ENCODE results near the gene SDK1.
"Not testable (repeated sequence)": the region's sequence is repeated elsewhere in the genome, so short reads cannot be mapped to it uniquely, and the experiment has no call there.

Gene SDK1

DNA sequence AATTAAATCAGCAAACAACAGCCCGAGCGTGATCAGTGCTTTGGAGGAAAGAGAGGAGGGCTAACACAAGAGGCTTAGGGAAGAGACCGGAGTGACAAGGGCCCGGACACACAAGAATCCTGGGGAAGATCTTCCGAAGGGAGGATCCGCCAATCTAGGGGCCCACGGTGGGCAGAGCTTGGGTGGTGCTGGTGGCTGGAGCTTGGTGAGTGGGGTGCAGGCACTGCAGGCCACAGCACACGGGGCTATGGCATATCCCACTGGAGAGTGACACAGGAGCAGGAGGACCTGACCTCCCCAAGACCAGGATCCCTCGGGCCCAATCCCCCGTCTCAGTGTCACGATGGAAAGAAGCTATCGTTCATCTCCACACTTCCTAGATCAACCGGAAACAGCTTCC, 909.8 kb downstream of the SDK1 start:
- ATAC-seq (no peak), DNase-seq (ENCODE audit: low spot score in 2 of 2) (no peak)
- no peaks in the 10 kb centered on the region for H3K9me3 Mint-ChIP-seq
- H3K4me1 Mint-ChIP-seq = no peaks in the 10 kb centered on the region
- H3K4me3 Mint-ChIP-seq = no peak overlapping the region
- H3K36me3 Mint-ChIP-seq = no peaks in the 10 kb centered on the region
- H3K27ac Mint-ChIP-seq = no peak overlapping the region

DNA sequence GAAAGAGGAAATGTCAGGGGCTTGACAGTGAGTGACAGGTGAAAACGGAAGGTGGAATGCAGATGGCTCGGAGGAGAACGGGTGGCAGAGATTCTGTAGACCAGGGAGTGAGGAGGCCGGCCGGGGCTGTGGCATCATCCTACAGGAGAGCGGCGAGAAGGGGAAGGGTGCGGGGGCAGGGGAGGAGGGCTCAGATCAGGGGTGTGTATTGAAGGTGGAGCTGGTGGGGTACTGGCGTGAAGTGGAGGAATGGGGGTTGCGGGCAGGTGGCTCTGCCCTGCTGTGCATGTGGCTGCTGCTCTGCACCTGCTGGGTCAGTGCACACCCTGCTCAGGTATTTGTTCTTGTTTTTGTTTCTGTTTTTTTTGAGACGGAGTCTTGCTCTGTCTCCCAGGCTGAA, 910.2 kb downstream of the SDK1 start:
- no peak overlapping the region for H3K4me3 Mint-ChIP-seq
- no peaks in the 10 kb centered on the region for H3K36me3 Mint-ChIP-seq
- ATAC-seq (no peak), DNase-seq (ENCODE audit: low spot score in 2 of 2) (no peak)
- H3K9me3 Mint-ChIP-seq = no peaks in the 10 kb centered on the region
- H3K27ac Mint-ChIP-seq = no peak overlapping the region
- no peaks in the 10 kb centered on the region for H3K4me1 Mint-ChIP-seq

DNA sequence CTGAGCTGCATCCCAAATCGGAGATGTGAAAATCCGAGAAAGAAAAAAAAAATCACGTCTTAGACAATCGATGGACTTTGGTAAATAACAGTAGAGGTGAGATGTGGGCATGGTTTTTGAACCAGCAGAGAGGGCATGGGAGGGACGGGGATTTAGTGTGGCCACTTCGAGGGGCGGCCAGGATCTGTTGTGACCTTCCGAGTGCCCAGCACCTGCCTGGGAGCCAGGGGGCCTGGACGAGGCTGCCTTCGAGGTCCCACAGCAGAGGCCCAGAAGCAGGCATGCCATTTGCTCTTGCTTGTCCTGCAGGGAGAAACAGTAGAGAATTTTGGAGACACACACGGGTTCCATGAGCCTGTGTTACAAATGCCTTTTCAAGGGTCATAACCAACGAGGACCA, 911.3 kb downstream of the SDK1 start:
- Mint-ChIP-seq H3K4me1 (no peaks in the 10 kb centered on the region), H3K27ac (no peak overlapping the region), H3K36me3 (no peaks in the 10 kb centered on the region), H3K4me3 (no peak overlapping the region), H3K9me3 (no peaks in the 10 kb centered on the region)
- ATAC-seq (no peak), DNase-seq (ENCODE audit: low spot score in 2 of 2) (no peak)

DNA sequence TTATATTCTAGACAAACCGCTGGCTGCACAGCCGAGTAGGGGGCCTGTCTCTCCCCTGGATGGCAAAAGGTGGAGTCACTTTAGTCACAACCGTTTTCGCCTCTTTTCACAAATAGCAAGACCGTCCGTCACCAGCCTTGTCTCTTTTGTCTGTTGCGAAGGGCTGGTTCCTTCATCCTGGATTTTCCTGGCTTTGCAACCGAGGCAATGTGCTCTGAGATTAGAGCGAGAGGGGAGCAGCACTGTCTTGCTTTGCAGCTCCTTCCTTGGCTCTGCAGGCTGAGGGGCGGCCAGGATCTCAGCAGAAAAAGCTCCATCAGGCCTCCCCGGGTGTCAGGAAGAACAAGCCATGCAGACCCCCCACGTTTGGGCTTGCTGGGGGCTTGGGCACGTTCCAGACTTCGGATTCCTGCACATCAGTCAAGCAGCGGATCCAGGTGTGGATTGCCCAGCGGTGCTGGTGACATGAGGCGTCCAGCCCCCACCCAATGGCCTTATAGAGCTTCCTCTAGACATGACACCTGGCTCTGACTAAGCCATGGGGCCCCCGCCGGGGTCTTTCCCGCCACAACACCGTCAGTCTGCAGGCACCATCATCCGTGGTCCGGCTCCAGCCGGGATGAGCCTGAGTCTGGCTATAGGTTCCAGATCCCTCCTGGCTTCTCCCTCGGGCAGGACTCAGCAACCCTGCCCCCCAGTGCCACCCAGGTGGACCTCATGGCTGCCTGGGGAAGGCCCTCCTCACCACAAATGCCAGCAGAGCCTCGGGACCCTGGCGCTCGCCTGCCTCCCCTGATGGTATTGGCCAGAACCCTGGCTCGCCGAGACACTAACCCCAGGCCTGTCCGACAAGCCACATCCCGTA, 913.5 kb downstream of the SDK1 start:
- Mint-ChIP-seq H3K36me3 (no peaks in the 10 kb centered on the region), H3K4me1 (no peaks in the 10 kb centered on the region), H3K4me3 (no peak overlapping the region), H3K27ac (no peak overlapping the region), H3K9me3 (no peaks in the 10 kb centered on the region)
- ATAC-seq = no peak
- DNase-seq (ENCODE audit: low spot score in 2 of 2) = no peak

DNA sequence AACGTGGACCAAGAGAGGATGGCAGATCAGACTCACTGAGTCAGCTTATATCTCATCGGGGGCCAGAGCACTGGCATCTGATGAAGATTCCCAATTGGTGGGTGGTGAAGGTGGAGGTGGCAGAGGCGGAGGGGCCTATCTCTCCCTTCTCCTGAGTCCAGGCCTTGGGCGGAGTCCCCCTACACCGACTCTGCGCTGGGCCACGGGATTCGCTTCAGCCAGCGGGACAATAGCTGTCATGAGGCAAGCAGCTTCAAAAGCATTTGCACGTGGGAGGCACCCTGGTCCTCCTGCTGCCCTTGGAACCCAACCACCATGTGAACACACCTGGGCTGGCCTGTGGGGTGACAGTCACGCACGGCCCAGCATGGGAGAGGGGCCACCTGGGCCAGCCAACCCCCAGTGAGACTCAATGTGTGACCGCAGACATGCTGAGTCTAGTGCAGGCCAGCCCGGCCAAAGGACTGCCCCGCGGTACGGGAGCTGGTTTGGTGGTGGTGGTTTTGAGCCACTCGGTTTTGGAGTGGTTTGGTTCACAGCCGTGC, 914.2 kb downstream of the SDK1 start:
- no peaks in the 10 kb centered on the region for H3K36me3 Mint-ChIP-seq
- no peaks in the 10 kb centered on the region for H3K9me3 Mint-ChIP-seq
- H3K4me3 Mint-ChIP-seq = no peak overlapping the region
- DNase-seq (ENCODE audit: low spot score in 2 of 2) (no peak), ATAC-seq (peak; percentile 36)
- H3K27ac Mint-ChIP-seq = no peak overlapping the region
- no peaks in the 10 kb centered on the region for H3K4me1 Mint-ChIP-seq

DNA sequence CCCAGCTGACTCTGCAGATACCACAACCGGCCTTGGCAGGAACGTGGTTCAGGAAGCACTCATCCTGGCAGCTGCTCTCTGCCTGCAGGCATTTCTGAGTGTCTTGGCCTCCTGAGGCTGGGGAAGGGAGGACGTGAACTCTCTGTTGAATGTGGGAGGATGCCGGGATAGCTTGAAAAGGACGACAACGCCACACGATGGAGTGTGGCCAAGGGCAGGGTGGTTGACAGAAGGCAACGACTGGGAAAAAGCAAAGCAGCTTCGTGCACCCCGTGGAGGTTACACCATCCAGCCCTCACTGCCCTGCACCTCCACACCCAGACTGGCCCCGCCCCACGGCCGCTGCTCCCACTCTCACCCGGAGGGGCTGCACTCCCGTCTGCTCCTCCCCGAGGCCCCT, 915.0 kb downstream of the SDK1 start:
- Mint-ChIP-seq H3K4me1 (no peaks in the 10 kb centered on the region), H3K4me3 (no peak overlapping the region), H3K9me3 (no peaks in the 10 kb centered on the region), H3K36me3 (no peaks in the 10 kb centered on the region), H3K27ac (no peak overlapping the region)
- ATAC-seq = no peak
- no peak for DNase-seq (ENCODE audit: low spot score in 2 of 2)

DNA sequence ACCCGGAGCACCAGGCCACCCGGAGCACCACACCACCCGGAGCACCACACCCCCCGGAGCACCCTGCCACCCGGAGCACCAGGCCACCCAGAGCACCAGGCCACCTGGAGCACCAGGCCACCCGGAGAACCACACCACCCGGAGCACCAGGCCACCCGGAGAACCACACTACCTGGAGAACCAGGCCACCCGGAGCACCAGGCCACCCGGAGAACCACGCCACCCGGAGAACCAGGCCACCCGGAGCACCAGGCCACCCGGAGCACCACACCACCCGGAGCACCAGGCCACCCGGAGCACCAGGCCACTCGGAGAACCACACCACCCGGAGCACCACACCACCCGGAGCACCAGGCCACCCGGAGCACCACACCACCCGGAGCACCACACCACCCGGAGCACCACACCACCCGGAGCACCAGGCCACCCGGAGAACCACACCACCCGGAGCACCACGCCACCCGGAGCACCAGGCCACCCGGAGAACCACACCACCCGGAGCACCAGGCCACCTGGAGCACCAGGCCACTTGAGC, 916.1 kb downstream of the SDK1 start:
- not testable (repeated sequence) for H3K36me3 Mint-ChIP-seq; H3K9me3 Mint-ChIP-seq; ATAC-seq; H3K4me3 Mint-ChIP-seq; H3K27ac Mint-ChIP-seq; H3K4me1 Mint-ChIP-seq; DNase-seq (ENCODE audit: low spot score in 2 of 2)

DNA sequence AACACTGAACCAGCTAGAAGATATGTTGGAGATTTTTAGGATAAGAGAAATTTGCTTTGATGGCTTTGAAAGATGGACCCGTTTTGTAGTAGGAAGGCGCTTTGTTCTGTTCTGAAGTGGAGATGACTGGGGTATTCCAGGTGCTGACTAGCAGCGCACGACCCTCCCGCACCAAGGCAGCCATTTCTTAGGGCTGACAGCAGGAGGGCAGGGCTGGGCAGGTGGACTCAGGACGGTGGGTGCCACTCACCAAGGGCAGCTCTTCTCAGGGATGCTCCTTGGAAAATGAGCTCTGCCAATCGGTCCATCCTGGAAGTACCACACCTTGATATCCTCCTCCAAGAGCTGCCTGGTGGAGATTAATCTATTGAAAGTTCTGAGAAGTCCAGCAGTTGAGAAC, 917.4 kb downstream of the SDK1 start:
- no peaks in the 10 kb centered on the region for H3K4me1 Mint-ChIP-seq
- H3K4me3 Mint-ChIP-seq = no peak overlapping the region
- ATAC-seq = no peak
- H3K27ac Mint-ChIP-seq = no peak overlapping the region
- DNase-seq (ENCODE audit: low spot score in 2 of 2) = no peak
- no peaks in the 10 kb centered on the region for H3K9me3 Mint-ChIP-seq
- no peaks in the 10 kb centered on the region for H3K36me3 Mint-ChIP-seq

DNA sequence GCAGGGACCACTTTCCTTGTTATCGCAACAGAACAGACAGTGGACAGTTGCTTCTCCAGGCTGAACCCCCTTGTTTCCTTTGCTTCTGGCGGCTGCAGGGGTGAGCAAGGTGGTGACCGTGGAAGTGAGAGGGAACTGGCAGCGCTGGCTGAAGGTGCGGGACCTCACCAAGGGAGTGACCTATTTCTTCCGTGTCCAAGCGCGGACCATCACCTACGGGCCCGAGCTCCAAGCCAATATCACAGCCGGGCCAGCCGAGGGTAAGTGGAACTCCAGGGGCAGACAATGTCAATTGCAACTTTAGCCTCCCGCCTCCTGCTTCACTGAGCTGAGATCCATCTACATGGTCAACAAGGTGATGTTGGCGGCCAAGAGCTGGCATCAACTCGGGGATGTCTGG, 919.0 kb downstream of the SDK1 start:
- H3K9me3 Mint-ChIP-seq = no peaks in the 10 kb centered on the region
- H3K36me3 Mint-ChIP-seq = no peaks in the 10 kb centered on the region
- no peak for ATAC-seq
- no peak overlapping the region for H3K4me3 Mint-ChIP-seq
- H3K27ac Mint-ChIP-seq = no peak overlapping the region
- no peak for DNase-seq (ENCODE audit: low spot score in 2 of 2)
- H3K4me1 Mint-ChIP-seq = no peaks in the 10 kb centered on the region

DNA sequence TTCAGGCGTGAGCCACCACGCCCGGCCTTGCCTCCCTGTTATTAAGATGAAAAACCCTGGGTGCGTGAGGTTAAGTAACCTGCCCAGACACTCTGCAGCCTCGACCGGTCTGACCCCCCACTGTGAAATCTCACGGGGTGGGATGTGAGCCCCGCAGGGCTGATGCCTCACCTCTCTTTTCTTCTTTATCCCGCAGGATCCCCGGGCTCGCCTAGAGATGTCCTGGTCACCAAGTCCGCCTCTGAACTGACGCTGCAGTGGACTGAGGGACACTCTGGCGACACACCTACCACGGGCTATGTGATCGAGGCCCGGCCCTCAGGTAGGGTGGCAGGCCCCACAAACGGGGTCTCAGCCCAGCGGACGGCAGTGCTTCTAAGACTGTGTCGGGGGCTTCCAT, 920.0 kb downstream of the SDK1 start:
- no peak overlapping the region for H3K27ac Mint-ChIP-seq
- ATAC-seq (no peak), DNase-seq (ENCODE audit: low spot score in 2 of 2) (no peak)
- no peaks in the 10 kb centered on the region for H3K4me1 Mint-ChIP-seq
- no peak overlapping the region for H3K4me3 Mint-ChIP-seq
- no peaks in the 10 kb centered on the region for H3K9me3 Mint-ChIP-seq
- no peaks in the 10 kb centered on the region for H3K36me3 Mint-ChIP-seq

DNA sequence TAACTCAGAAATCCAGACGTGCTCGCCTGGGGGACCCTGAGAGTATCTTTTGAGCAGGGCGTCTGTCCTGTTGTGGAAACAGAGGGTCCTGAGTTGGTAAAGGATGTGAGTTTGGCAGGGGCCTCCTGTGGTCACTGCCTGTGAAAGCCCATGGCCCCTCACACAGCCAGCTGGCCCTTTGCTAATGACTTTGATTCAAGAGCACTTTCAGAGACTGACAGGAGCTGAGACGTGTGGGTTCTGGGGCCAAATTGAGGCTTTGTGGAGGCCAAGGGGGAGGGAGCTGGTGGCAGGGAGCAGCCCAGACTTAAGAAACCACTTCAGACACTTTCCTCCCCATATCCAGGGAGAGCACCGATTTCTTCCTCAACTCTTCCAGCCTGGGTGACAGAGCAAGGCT, 921.6 kb downstream of the SDK1 start:
- no peaks in the 10 kb centered on the region for H3K9me3 Mint-ChIP-seq
- DNase-seq (ENCODE audit: low spot score in 2 of 2) (no peak), ATAC-seq (no peak)
- no peaks in the 10 kb centered on the region for H3K4me1 Mint-ChIP-seq
- no peak overlapping the region for H3K4me3 Mint-ChIP-seq
- H3K27ac Mint-ChIP-seq = no peak overlapping the region
- H3K36me3 Mint-ChIP-seq = no peaks in the 10 kb centered on the region

DNA sequence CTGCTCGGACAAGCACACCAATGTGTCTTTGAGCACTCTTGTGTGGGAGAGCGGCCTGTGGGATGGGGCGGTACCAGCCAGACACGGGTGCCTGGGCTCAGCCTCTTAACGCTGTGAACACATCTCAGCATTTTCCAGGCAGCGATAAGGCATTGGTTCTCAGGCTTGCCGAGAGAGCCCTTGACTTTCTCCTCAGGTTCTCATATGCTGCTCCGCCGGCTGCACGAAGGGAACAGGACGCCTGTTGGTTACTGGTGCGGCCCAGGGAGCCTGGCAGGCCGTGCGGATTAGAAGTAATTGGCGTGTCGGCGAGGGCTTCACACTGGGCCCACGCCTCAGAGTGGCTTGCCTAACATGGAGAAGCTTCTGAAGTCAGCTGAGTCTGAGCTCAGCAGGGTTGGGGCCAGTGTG, 924.3 kb downstream of the SDK1 start:
- ATAC-seq (no peak), DNase-seq (ENCODE audit: low spot score in 2 of 2) (no peak)
- Mint-ChIP-seq H3K36me3 (no peaks in the 10 kb centered on the region), H3K4me3 (no peak overlapping the region), H3K27ac (no peak overlapping the region), H3K4me1 (no peaks in the 10 kb centered on the region), H3K9me3 (no peaks in the 10 kb centered on the region)

DNA sequence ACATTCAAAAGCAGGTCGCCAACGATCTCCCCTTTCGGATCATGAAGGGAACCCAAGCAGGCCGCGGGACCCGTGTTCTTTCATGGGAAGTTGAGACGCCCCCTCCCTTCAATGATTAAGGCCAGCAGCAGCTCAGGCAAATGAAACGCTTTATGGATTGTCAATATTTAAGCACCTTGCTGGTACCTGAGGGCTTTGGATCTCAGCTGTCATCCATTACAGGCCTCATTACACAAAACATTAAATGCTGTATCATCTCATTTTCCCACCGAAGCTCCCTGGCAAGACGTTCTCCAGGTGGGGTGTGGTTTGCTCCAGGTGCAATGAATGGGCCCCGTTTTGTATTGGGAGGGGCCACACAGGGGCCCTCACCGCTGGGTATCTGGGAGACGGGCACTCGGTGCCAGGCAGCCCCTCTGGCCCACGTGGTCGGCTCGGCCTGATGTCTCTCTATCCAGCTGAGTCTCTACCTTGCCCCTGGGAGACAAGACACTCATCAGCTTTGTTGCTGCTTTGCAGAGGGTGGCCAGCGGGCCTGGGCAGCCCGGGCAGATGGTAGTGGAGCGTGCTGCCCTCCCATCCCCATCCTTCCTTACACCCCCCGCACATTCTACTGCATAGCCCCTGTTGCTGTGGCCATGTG, 925.0 kb downstream of the SDK1 start:
- no peaks in the 10 kb centered on the region for H3K9me3 Mint-ChIP-seq
- no peak overlapping the region for H3K4me3 Mint-ChIP-seq
- no peaks in the 10 kb centered on the region for H3K36me3 Mint-ChIP-seq
- no peak for ATAC-seq
- no peak overlapping the region for H3K27ac Mint-ChIP-seq
- no peaks in the 10 kb centered on the region for H3K4me1 Mint-ChIP-seq
- DNase-seq (ENCODE audit: low spot score in 2 of 2) = no peak

DNA sequence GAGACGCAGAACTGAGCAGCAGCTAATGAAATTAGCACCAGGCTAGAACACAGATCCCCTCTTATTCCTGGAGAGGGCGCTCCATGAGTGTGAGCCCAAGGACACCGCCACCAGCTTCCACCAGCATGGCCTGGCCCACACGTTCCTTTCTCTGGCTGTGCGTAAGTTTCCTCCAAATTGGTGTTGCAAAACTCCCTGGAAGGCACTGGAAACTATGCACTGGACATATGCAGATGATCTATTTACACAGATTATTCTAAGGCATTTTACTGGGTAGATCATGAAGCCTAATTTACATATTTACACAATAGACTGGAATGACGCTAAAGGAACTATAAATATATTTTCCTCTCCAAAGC, 925.5 kb downstream of the SDK1 start:
- H3K4me3 Mint-ChIP-seq = no peak overlapping the region

DNA sequence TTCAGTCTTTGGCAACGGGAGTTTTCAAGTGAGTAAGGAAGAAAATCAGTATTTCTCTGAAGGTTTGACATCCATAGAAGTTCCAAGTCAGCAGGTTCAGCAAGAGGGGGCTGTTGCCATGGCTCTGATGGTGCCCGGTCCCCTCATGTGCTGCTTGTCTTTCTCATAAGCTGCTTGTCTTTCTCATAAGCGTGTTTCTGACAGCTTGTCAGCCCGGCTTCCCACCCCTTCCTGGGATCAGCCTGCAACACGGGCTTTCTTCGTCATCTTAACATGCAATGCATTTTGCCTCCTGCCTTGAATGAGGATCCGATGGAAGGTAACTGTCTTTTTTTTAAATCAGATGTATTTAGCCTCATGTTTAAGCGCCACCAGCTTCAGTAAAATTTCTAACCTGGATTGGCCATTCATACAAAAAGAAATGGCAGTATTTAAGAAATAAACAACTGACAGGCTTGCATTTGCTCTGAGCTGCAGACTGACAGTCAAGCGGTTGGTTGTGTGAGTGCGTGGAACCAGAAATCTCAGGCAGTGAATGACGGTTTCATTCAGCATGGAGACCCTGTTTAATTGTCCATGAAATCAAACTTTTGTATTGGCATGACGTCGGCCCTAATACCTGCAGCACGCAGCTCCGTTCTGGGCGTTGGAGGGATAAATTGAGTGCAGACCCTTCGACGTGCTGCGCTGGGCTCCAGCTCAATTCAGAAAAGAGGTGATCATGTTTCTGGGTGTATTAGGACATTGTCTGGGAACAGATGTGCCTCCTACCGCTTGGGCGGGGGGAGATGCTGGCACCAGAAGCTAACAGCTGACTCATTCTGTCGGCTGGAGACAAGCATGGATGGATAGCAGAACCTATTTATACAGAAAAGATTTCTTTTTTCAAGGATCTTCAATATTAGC, 926.3 kb downstream of the SDK1 start:
- Mint-ChIP-seq H3K4me1 (no peaks in the 10 kb centered on the region), H3K4me3 (no peak overlapping the region), H3K9me3 (no peaks in the 10 kb centered on the region), H3K27ac (no peak overlapping the region), H3K36me3 (no peaks in the 10 kb centered on the region)
- ATAC-seq (no peak), DNase-seq (ENCODE audit: low spot score in 2 of 2) (no peak)

More for the DNA sequence above, 925.5 kb downstream of the SDK1 start:
- Mint-ChIP-seq H3K27ac (no peak overlapping the region), H3K36me3 (no peaks in the 10 kb centered on the region), H3K4me1 (no peaks in the 10 kb centered on the region), H3K9me3 (no peaks in the 10 kb centered on the region)
- no peak for ATAC-seq
- DNase-seq (ENCODE audit: low spot score in 2 of 2) = no peak

Data from stimulated activated effector memory CD8-positive, alpha-beta T cell treated with anti-CD3 and anti-CD28 coated beads, Interleukin-12 subunit alpha, Interleukin-12 subunit beta, amount 100 ng/mL, for 72 hours (primary cell).